ENCODE results near the gene ALPL.

ALPL gene

DNA sequence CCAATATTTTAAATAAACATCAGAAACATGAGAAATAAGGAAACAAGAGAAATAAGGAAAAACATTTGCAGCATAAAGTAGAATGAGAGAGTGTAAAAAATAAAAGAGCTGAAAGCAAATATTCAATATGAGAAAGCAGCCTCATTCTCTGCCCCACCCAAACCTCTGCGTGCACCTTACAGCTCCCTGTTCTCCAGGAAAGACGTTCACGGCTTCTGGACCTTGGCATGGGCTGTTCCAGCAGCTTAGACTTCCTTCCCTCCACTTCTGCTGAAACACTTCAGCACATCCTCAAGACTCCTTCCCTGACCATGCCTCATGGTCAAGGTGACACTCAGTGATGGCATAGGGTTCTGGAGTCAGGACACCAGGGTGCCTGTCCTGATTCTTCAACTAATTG lies 23.3 kb downstream of the ALPL start:
- DNase-seq: no peak

DNA sequence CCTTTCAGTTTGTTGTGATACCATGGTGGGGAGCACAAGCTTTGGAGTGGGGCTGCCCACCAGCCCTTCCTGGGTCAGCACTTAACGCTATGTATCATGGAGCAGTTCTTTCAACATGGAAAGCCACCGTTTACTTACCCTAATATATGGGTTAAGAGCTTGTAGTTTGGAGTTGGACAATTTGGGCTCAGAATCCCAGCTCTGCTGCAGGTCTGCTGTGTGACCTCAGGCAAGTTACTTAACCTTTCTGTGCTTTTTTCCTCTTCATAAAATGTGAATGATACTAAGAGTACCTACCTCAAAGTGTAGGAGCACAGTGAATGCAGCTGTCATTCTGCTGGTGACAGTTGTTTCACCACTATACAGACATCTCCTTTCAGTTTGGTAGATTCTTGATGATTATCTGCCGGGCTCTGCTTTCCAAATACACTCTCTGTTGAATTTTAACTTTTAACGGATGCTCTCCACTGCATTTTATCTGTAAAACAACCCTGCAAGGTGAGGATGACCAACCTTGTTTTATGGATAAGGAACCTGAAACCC lies 23.8 kb downstream of the ALPL start:
- no peak for DNase-seq

DNA sequence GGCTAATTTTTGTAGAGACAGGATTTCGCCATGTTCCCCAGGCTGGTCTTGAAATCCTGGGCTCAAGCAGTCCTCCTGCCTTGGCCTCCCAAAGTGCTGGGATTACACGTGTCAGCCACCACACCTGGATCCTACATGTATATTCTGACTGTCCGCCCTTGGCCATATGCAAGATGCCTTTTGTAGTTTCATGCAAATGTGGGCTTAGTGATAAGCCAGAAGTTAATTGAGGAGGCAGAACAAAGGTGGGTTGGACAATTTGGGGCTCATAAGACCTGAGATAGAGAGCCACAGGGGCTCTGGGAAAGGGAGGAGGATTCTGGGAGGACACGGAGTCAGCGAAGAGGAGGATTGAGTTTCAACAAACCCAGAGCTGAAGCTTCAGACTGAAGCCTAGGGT lies 24.9 kb downstream of the ALPL start:
- DNase-seq: no peak

DNA sequence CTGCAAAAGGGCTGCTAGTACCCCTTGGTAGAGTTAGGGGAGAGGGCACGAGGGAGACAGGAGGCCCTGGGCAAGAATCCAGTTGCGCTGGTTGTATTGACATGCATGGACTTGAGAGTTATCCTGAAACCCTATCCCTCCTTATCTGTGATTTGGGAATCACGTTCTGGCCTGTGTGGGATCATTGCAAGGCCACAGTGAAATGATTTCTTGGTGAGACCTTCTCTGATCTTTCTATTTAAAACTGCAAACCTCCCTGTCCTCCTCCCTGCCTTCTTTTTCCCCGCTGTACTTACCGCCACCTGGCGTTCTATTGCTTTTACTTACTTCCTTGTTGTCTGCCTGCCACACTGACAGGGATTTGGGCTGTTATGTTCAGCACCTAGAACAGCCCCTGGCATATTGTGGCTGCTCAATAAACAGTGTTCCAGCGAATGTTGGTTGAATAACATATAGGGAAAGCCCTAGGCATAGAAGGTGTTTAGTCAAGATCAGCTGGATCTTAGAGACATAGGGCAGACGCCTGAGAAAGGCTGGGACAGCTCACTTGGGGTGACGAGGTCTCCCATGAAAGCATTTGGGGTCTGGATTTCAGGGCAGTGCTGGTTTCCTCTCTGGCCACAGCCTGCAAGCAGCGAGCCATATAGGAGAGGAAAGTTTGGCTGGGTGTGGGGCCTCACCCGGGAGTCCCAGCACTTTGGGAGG lies 25.6 kb downstream of the ALPL start:
- DNase-seq: no peak

DNA sequence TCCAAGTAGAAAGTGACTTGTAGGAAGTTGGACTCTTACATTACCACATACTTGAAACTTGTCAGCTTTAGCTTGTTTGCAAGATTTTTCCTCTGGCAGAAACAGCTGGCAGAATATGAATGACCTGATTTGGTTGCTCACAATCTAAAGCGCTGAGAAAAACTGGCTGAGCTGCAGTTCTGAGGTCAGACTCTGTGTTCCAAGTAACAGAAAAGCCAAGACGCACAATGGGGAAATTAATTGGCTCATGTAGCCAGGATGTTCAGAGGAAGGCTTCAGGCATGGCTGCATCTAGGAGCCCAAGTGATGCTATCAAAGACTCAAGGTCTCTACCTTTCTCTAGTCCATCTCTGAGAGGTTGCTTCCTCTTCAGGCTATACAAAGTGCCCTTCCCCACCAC lies 27.0 kb downstream of the ALPL start:
- no peak for DNase-seq

DNA sequence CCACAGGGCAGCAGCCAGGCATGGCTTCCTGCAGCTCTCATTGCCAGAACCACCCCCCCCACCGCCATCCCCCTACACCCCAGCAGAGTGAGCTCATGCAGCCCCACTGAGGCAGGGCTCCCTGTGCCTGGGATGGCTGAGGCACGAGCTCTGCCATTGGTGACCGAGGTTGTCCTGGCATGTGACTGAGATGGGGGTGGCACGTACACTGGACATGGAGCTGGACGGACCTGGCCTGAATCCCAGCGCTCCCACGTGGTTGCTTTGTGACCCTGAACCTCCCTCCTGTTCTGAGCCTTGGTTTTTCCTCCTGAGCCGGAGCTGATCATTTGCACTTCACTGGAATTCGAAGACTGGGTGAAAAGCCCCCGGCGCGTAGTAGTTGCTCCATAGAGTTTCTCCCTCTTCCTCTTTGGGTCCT lies 28.3 kb downstream of the ALPL start:
- no peak for DNase-seq

DNA sequence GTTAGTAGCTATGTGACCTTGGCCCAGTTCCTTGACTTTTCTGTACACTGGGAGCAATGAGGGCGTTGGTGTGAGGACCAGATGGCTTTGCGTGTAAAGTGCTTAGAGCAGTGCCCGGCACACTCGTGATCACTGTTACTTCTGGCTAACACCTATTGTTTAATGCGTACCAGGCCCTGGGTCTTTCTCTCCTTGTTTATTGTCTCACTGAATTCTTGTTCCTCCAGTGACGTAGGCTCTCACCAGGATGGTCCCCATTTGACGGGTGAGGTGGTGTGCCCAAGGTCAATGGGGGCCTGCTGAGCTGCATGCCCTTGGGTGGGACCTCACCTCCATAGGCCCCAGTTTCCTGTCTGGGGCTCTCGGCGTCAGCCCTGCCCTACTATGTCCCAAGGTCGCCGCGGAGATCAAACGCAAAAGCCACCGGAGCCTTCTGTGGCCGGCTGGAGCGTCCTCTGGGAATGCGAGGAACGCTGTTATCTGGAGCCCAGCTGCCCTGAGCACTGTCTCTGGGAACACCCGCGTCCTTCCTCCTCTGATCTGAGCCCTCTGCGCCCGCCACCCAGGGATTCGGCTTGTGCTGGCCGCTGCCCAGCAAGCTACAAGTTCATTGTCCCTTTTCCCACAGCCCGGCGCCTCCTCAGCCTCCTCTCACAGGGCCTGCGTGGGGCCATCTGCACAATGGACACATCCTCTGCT lies 28.9 kb downstream of the ALPL start:
- no peak for DNase-seq

DNA sequence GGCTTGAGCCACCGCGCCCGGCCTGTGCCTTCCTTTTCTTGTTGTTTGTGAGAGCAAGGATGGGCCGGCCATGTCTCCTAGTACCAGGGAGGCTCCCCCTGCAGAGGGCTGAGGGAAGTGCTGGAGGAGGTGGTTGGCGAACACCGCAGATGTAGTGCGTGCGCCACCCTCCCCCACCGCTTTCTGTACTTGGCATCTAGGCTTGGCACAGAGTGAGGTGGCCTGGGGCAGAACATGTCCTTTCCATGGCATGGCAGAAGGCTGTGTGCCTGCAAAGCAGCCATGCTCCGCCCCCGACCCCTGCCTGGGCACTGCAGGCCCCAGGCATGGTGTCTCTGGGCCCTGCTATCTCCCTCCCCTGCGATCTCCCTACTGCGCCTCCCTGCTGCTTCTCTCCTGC lies 30.7 kb downstream of the ALPL start:
- DNase-seq: no peak

DNA sequence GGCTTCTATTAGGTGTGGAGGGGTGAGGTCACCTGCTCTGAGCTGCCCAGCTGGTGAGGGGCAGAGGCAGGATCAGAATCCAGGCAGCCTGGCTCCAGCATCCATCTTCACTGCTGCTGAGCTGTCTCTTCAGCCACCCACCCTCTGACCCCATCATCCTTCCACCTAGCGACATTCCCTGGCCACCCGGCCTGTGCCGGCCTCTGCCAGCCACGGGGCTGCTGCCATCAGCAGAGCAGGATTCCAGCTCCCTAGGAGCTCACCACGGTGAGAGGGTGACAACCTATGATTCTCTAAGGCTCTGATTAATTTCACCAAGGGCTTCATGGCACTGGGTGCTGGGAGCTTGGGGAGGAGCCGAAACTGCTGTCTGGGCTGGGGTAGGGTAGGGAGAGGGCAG lies 32.1 kb downstream of the ALPL start:
- DNase-seq: no peak

DNA sequence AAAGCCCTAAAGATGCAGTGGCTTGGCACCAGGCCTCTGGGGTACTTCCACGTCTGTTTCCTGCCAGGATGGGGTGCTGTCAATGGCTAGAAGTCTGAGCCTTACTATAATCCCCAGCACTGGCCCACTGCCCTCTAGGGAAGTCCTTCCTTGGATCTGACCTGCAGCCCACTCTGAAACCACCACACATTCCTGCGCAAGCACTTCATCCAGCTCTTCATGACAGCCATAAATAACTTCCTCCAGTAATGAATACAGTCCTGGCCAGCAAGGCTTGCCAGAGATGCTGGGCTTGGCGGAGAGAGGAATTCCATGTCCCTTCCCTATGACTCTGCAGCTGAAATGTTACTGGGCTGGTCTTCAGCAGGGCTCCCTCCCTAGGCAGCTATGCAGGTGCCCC lies 32.6 kb downstream of the ALPL start:
- DNase-seq: no peak

DNA sequence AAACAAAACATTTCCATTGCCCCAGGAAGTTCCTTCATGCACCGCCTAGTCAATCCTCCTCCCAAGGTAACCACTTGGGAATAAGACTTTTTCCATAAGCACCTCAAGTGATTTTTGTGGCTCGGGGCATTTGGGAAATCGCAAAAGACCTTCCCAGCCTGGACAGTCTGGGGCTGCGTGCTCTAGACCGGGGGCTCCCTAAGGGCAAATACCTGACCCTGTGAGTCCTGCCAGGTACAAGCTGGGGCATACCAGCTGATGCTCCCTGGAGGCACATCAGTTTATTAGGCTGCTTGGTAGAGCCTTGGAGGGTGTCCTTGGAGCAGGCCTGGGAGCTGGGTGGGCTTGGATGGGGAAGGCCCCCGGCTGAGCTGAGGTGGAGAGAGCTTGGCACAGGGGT lies 34.4 kb downstream of the ALPL start:
- DNase-seq: no peak

DNA sequence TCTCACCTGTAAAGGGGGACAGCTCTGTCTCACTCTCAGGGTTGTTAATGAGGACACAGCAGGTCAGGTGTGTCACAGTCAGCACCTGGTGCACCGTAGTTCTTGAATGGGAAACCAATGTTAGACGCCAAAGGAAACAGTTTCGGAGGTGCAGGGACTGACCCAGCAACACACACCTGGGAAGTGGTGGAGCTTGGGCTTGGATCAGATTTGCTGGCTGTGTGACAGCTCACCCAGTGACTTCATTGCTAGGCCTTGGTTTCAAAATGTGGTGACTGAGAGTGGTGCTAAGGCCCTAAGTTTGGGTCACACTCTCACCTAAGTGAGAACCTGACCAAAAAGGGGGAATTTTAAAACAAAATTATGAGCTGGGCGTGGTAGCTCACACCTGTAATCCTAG lies 34.9 kb downstream of the ALPL start:
- DNase-seq: no peak

DNA sequence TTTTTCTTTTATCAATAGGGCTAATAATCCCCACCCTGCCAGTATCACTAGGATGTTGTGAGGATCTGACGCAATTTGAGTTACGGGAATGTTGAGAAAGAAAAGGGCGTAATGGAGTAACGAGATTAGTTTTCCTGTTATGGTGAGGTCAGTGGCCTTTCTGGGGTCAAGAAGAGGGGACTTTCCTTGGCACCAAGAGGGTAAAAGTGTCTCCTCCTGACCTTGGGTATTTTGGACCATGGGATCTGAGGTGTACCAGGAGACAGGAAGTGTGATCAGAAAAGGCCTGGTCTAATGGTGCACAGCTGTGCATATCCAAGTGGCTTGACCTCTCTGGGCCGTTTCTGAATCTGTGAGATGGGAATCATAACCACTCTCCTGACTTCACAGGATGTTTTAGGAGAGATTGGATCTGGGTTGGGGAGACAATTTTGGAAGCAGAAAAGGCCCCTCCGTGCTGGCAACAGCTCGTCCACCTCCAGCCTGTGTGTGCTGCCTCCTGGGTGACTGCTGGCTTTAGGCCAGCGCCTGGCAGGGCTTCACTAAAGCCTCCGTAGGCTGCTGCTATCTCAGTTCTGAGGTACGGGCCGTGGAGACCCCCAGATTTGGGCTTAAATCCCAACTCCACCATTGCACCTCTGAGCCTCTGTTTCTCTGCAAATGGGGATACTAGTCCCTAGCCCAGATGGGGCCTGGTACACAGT lies 37.1 kb downstream of the ALPL start:
- no peak for DNase-seq

DNA sequence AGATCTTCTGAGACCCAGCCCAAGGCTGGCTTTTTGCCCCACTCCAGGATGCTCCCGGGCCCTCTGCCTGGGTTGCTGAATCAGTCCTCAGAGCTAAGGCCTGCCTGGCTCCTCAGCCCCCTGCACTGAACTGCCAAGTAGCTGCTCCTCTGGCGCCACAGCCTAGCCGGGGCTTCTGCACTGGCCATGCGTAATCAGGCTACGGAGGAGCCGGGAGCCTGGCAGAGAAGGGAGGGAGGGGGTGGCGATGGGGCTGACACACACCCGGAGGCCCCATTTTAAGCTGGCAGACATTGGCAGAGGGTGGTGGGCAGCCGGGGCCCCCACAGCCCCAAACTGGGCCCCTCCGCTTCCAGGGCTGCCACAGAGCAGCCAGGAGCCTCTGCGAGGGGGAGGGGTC lies 38.7 kb downstream of the ALPL start:
- DNase-seq: no peak

DNA sequence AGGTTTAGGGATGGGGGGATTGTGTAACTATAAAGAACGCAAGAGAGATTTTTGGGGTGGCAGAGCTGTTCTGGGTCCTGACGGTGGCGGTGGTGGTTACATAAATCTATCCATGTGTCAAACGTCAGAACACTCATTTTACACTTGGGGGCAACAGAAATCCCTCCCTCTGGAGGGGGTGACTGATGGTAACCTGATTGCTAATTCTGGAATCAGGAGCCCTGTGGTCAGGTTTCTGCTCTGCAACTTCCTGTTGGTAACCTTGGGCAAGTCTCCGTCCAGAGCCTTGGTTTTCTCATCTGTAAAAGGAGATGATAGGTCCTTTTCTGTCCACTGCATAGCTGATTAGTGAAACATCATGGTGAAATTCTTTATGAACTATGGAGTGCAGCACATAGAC lies 40.9 kb downstream of the ALPL start:
- no peak for DNase-seq

DNA sequence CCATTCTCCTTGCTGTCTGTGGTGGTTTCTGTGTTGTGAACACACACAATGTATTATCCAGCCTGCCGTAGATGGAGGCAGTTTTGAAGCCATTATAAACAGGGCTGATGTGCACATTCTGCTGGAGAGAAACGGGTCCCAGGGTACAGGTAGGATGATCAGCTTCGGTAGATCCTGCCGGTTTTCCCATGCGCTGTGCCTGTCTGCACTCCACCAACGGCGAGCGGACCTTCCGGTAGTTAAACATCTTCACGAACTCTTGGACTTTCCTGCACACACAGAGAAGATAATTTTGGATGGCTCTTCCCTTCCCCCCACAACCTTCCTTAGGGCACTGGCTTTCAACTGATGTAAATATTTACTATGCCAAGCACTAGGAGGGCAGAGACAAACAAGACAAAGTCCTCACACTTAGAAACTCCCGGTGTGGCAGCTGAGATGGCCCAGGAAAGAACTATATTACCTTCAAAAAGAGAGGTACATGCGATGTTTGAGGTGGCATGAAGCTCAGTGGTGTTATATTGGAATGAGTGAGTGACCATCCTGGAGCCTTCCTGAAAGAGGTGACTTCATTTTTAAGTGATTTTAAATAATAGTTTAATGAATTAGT lies 41.7 kb downstream of the ALPL start:
- no peak for DNase-seq

DNA sequence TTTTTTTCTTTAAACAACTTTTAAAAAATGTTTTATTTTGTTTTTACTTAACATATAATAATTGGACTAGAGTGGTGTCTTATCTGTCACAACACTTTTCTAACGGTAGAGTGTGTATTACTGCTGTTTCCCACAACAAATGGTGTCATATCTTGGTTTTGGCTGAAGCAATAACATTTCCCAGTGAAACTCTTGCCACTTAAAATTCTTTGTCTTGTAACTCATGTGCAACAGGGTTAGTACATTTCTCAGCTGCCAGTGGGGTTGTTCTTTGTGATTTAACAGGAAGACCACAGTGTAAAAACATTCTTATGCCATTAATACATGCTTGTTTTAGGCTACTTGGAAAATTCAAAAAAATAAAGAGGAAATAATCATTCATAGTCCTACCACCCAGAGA lies 43.5 kb downstream of the ALPL start:
- no peak for DNase-seq

DNA sequence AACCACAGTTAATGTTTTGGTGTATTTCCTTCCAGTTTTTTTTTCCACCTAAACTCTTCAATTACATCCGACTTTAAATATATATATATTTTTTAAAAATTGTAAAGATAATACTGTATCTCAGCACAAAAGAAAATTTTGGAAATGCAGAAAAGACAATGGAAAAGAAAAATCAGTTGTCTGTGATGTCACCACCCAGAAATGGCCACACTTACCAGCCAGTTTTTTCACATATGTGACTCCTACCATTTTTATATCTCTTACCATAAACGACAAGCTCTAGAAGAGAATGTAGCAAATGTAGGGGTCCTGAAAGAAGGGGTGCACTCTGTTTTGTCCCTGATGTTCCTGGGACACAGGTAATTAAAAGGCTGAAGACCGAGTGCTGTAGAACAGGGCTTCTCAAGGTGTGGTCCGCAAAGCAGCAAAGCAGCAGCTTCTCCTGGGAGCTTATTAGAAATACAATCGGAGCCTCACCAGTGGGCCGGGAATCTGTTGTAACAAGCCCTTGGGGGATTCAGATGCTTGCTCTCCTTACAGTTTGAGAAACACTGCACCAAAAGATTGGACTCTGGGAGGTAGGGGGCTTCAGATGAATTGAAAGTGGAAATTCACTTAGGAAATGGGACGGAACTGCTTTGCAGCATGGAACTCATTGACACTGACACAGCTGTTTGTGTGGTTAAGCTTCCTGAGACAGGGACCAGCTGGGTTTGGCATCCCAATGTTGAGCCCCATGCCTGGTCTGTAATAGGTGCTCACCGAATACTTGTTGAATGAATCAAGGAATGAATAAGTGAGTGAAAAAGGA lies 44.1 kb downstream of the ALPL start:
- DNase-seq: no peak

DNA sequence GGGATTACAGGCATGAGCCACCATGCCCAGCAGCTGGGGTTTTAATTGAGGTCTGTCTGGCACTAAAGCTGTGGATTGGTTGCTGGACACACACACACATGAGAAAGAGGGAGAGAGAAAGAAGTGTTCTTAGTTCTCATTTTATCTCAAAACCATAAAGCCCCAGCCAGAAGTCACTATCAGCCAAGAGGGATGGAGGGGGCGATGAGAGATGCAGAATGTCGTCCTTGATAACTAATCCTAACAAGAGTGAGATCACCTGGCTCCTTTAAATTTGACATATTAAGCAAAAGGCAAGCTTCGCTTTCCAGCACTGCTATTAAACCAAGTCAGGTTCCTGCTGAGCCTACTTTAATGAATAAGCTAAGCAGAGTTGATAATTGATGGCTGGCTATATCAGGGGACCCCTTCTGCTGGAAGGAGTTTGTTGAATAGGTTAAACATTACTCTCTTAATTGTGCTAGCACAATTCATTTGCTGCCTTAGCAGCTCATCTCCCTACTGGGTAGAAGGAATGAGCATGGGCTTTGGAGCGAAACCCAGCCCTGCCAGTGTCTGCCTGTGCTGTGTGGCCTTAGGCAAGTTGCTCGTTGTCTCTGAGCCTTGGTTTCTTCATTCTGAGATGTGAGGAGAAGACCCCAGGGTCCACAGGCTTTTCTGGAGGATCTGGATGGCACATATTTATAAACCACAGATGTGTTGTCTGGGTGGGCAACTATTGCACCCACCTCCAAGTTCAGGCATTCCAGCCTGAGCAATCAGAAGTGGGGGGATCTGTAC lies 50.8 kb downstream of the ALPL start:
- DNase-seq: no peak

DNA sequence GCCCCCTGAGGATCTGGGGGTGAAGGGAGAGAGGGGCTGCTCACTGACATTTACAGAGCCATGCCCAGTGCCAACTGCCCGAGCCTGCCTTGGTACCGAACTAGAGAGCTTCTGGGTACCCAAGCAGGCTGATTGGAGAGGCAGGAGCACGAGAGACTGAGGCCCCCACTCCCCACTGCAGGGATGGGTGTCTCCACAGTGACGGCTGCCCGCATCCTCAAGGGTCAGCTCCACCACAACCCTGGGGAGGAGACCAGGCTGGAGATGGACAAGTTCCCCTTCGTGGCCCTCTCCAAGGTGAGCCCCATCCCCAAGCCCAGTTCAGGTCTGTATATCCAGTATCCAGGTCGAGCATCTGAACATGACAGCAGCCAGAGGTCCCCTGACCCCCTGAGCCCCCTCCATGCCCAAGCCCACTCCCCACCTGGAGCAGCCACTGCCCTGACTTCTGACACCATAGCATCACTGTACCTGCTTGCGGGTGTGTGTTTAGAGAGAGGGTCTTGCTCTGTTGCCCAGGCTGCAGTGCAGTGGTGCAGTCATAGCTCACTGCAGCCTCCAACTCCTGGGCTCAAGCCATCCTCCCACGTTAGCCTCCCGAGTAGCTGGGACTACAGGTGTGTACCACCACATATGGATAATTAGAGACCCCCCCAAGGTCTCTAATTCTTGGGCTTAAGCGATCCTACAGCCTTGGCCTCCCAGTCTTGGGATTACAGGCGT lies 51.9 kb downstream of the ALPL start:
- DNase-seq: no peak

DNA sequence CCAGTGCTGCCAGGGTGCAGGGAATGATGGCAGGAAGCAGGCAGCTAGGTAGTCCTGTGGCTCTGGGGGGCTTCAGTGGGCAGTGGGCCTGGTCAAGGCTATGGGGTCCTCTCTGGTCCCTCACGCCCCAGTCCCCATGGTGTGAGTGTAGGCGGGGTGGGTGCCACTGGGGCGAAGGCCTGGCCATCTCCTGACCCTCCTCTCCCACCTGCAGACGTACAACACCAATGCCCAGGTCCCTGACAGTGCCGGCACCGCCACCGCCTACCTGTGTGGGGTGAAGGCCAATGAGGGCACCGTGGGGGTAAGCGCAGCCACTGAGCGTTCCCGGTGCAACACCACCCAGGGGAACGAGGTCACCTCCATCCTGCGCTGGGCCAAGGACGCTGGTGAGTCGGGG lies 53.7 kb downstream of the ALPL start:
- DNase-seq: no peak

All from activated CD8-positive, alpha-beta memory T cell treated with anti-CD3 and anti-CD28 coated beads for 24 hours (primary cell).